ENCODE data around the gene EMX1. TPM values are rescaled to one million over a fixed set of nuclear protein-coding genes. Genes with fewer than 3 reads are reported as not detected.

The EMX1 gene
- total RNA-seq, 1 experiment from 2014 or later: not detected

- H3K4me1 ChIP-seq (replicated peaks; ENCODE audit: insufficient read depth): no peaks in the 10 kb centered on the region
- no peak for DNase-seq
- no peaks in the 10 kb centered on the region for H3K9me2 ChIP-seq (ENCODE audit: insufficient read depth)
- no peak overlapping the region for H3K4me2 ChIP-seq
- H3F3A ChIP-seq (ENCODE audit: insufficient read depth, low read depth): no peaks in the 10 kb centered on the region
- intact Hi-C loops (cut with micrococcal nuclease; ENCODE audit: unreplicated experiment): no loop called here
- no peaks in the 10 kb centered on the region for H3K27me3 ChIP-seq (ENCODE audit: insufficient read depth, low read depth)
- no TSS peak for BruUV-seq (replicated peaks)
- CTCF ChIA-PET: no interaction called here
- no peak overlapping the region for H2AFZ ChIP-seq
- TF ChIP-seq CTCF (conservative IDR thresholded peaks at IDR 0.05) (no peak), EZH2 (IDR thresholded peaks at IDR 0.05; ENCODE audit: low read depth) (no peak)
- no peak overlapping the region for H3K27ac ChIP-seq
- H4K20me1 ChIP-seq (ENCODE audit: insufficient read depth): no peaks in the 10 kb centered on the region; the same call in 1 of the 2 replicates
- H3K79me2 ChIP-seq (ENCODE audit: low read depth): no peaks in the 10 kb centered on the region
- POLR2A ChIA-PET (ENCODE audit: unreplicated experiment): no interaction called here
- H3K9me3 ChIP-seq (ENCODE audit: insufficient read depth, low read depth): no peaks in the 10 kb centered on the region
- no peak overlapping the region for H3K4me3 ChIP-seq
- no peaks in the 10 kb centered on the region for H3K36me3 ChIP-seq (ENCODE audit: low read depth)
These were observed 25.0 kb downstream of the EMX1 start for GRCh38 chr2:72942293-72942692.

DNA sequence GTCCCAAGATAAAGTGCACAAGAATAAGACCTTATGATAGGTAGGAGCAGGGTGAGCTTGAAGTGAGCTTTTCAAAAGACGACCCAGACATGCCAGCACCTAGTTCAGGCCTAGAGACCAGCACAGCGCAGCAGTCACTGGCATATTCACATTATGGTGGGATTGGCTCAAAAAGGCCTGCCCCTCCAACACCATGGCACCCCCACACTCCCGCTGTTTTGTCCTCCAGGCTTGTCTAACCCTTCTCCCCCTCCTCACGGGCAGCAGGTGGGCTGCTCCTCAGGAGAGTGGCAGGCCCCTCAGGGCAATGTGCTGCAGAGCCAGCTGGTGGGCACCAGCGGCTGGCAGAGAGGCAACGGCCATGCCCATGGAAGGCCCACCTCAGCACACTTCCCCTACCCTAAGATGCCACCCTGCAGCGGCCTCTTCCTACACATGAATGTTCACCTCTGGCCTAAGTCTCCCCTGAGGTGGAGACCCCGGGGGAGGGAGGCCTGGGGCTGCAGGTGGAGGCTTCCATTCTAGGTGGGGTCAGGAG is 25.6 kb downstream of the EMX1 start:
- H3K4me1 ChIP-seq (replicated peaks; ENCODE audit: insufficient read depth): no peaks in the 10 kb centered on the region
- no peak overlapping the region for H2AFZ ChIP-seq
- no peak overlapping the region for H3K4me2 ChIP-seq
- DNase-seq: no peak
- no peaks in the 10 kb centered on the region for H3K27me3 ChIP-seq (ENCODE audit: insufficient read depth, low read depth)
- no peaks in the 10 kb centered on the region for H3K9me2 ChIP-seq (ENCODE audit: insufficient read depth)
- H4K20me1 ChIP-seq (ENCODE audit: insufficient read depth): no peaks in the 10 kb centered on the region; the same call in 1 of the 2 replicates
- CTCF ChIA-PET: no interaction called here
- H3F3A ChIP-seq (ENCODE audit: insufficient read depth, low read depth): no peaks in the 10 kb centered on the region
- H3K27ac ChIP-seq: no peak overlapping the region
- no peaks in the 10 kb centered on the region for H3K79me2 ChIP-seq (ENCODE audit: low read depth)
- BruUV-seq (replicated peaks): no TSS peak
- no peaks in the 10 kb centered on the region for H3K36me3 ChIP-seq (ENCODE audit: low read depth)
- TF ChIP-seq EZH2 (IDR thresholded peaks at IDR 0.05; ENCODE audit: low read depth): no peak
- TF ChIP-seq CTCF (conservative IDR thresholded peaks at IDR 0.05): no peak
- H3K4me3 ChIP-seq: no peak overlapping the region
- intact Hi-C loops (cut with micrococcal nuclease; ENCODE audit: unreplicated experiment): no loop called here
- POLR2A ChIA-PET (ENCODE audit: unreplicated experiment): no interaction called here
- no peaks in the 10 kb centered on the region for H3K9me3 ChIP-seq (ENCODE audit: insufficient read depth, low read depth)

GRCh38 chr2:72943540-72944395 is 26.4 kb downstream of the EMX1 start:
- Histone ChIP-seq H2AFZ (no peak overlapping the region), H3K27me3 (ENCODE audit: insufficient read depth, low read depth) (no peaks in the 10 kb centered on the region), H4K20me1 (ENCODE audit: insufficient read depth) (no peaks in the 10 kb centered on the region; the same call in 1 of the 2 replicates), H3K9me3 (ENCODE audit: insufficient read depth, low read depth) (no peaks in the 10 kb centered on the region), H3K79me2 (ENCODE audit: low read depth) (no peaks in the 10 kb centered on the region), H3K4me3 (no peak overlapping the region), H3K27ac (no peak overlapping the region), H3K4me2 (no peak overlapping the region), H3K36me3 (ENCODE audit: low read depth) (no peaks in the 10 kb centered on the region), H3K9me2 (ENCODE audit: insufficient read depth) (no peaks in the 10 kb centered on the region), H3K4me1 (replicated peaks; ENCODE audit: insufficient read depth) (no peaks in the 10 kb centered on the region), H3F3A (ENCODE audit: insufficient read depth, low read depth) (no peaks in the 10 kb centered on the region)
- no peak for DNase-seq
- intact Hi-C loops (cut with micrococcal nuclease; ENCODE audit: unreplicated experiment): no loop called here
- TF ChIP-seq EZH2 (IDR thresholded peaks at IDR 0.05; ENCODE audit: low read depth) (no peak), CTCF (conservative IDR thresholded peaks at IDR 0.05) (no peak)
- ChIA-PET CTCF (no interaction called here), POLR2A (ENCODE audit: unreplicated experiment) (no interaction called here)
- BruUV-seq (replicated peaks): no TSS peak
